Effector CD8-positive, alpha-beta T cell (primary cell): ENCODE measurements around the gene SLC9C1.

Source experiments
- DNase-seq: peaks from one replicate; lab custom pipeline; 2025; lab: John Stamatoyannopoulos, UW

SLC9C1 gene

GRCh38 chr3:112131111-112131510 is 162.9 kb downstream of the SLC9C1 start:
- DNase-seq, result no peak

- DNase-seq, result no peak
Observed at GRCh38 chr3:112130638-112130993, 163.4 kb downstream of the SLC9C1 start.

DNA sequence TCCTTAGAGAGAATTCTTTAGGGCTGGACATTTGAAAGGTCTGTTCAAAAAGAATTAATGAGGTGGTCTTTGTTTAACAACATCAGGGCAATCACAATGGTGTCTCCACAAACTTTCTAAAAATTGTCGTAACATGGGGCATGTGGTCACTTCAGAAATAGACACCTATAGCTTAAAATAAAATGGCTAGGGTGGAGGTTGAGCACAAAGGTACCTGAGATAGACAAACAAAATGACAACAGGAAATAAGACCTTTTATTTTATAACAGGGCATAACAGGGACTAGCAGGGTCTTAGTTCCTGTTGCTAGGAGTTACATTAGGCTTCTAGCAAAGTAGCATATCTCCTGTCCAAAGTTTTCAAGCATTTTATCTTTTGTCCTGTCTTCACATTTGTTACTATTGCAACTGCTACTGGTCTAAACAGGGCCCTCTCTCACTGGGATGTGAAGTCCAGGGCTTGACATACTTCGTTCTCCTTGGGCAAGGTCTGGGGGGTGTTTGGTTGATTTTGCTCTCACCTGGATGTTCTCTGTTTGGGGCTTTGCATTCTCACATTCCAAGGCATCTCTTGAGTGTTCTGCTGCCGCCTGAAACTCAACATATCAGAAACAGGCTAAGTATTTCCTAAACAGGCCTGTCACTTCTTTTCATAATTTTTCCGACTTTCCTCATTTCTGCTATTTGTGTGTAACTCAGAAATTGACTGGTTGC is 163.9 kb downstream of the SLC9C1 start:
- DNase-seq, result no peak

GRCh38 chr3:112128843-112129727 is 164.9 kb downstream of the SLC9C1 start:
- DNase-seq, result no peak

DNA sequence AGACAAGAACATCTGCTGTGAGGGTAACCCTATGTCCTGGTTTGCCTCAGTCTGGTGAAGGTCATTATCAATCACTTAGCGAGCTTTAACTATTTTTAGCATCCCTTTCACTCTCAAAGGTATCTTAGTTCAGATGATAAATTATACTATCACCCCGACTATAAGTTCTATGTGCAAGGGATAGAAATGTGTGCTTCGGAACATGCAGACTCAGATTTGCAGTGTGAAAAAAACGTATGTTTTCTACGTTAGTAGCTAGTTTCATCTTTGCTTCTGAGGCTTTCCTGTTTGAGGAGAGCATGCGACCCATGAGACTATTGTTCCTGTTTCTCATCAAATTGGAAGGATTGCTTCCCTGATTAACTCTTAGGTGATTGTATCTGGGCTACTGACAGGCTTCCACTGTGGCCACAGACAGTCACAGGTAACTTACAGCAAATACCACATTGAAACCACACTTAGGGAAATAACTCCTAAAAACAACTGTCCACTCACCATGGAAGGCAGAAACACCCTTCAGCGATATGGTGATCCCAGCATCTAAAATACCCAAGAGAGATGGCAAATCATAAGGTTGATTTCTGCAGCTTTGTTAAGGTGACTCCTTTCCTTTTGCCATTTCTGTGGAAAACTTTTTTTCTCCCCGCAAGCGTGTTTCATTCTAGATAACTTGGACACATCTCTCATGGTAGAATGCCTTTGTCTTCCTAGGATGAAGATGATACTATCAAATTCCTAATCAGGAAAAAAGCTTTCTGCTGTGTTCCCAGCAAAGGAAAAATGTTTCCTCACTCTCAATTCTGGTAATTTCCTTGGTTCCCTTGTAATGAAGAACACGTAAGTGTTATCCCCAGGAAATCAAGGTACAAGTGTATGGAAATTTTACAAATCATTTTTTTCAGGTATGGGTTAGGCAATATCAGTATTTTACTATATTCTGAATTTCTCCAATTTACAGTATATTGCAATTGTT is 166.2 kb downstream of the SLC9C1 start:
- DNase-seq, result no peak

GRCh38 chr3:112126511-112126911 is 167.5 kb downstream of the SLC9C1 start:
- no peak for DNase-seq

DNA sequence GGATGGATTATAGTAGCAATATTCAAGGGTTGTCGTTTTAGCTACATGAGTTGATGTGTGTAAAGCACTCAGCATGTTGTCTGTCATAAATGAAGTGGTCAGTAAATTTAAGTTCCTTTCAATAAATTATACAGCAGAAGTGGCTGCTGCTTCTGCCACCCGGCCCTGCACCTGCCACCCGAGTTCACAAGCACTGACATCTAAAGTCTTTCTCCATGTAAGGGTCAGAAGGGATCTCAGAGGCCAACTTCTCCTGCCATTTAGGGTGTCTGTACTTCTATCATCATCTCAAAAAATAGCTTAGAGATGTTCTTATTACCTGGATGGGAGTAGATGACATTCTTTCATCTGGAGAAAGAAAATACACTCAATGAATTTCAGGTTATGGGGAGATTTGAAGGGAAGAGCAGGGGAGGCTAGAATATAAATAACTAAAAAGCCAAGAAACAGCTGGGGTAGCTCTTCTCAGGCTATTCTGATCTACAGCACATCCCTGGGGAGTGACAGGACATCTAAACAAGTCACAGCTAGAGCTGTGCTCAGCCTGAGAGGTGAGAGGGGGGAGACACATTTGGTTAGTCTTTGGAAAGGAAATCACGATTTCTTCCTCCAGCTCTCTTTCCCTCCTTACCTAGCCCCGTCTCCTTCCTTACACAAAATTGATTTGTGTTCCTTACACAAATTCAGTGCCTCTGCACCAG is 169.0 kb downstream of the SLC9C1 start:
- DNase-seq, result no peak

DNA sequence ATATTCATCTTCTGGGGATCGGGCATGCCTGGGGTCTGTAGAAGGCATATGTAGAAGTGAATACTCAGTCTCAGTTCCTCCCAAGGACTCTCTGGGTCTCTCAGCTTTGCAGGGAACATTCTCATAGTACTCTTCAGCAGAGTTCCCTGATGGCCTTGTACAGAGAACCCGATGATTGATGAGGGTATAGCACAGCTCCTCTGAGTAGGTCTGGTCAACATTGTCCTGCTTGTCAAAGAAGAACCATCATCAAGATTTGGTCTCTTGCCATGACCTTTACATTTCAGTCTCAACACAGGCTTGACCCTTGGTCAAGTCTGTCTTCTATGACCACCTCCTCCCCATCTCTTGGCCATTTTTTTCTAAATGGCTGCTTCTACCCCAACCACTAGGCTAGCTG is 170.5 kb downstream of the SLC9C1 start:
- DNase-seq, result no peak

GRCh38 chr3:112122870-112123269 is 171.1 kb downstream of the SLC9C1 start:
- no peak for DNase-seq

DNA sequence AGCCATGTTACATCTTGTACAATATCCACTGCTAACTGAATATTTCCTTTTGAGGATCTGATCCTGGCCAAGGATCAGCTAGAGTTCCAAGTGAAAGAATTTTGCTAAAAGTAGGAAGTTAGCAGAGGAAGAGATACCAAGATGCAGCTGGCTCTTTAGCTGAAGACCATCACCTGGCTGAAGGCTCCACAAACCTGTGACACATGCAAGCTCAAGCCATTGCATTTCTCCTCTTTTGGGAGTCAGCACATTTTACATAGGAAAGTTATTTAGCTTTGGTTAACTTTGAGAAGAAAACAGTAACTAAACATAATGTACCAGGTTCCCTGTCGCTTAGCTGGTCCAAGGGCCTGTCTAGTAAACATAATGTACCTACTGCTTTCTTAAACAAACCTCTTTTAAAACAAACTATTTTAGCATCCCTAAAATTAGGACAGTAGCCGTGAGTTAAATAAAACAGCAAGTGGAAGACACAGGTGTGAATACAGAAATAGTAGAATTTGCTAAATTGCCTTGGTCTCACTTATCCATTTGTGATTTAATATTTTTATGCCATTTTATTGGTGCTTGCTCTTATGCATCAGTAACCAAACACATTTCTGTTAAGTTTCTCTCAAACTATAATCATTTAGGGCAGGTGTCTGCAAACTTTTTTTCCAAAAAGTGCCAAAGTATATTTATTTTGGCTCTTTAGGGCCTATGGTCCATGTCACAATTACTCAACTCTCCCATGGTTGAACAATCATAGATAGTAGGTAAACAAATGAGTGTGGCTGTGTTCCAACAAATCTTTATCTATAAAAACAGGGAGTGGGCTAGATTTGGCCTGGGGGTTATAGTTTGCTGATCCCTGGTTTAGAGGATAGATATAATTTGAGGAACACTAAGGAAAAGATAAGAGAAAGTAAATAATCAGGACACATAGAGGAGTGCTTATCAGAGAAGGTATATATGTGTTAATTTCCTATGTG is 172.2 kb downstream of the SLC9C1 start:
- DNase-seq, result no peak

GRCh38 chr3:112119962-112120836 is 173.8 kb downstream of the SLC9C1 start:
- no peak for DNase-seq

DNA sequence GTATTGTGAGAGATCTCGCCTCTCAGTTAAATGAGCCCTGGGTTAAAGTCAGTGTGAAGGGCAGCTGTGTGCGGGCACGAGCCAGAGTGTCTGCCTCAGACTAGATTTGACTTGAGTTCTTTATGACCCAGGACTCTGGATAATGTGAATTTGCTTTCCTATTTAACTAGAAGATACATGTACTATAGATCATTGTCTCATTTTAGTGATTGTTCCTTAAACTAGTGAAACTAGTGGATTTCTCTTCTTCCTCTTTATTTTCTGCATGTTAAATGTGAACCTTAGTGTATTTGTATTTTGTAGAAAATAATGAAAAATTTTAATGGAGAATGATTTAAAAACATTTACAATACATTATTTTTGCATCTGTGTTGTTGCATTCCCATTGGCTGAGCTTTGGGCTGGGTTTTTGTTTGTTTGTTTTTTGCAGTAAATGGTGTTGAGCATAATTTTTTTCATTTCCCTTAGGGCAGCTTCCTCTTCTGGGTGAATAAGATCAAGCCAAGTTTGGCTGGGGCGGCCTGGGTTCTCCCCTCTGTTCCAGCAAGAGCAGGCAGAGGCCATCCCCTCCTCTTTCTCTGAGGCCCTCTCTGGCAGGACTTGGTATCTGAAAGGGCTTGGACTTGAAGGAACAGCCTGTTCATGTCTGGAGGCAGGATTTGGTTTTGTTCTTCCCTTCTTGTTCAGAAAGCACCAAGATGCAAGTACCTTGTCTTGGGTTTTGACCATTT is 176.0 kb downstream of the SLC9C1 start:
- DNase-seq, result no peak

GRCh38 chr3:112117415-112117814 is 176.6 kb downstream of the SLC9C1 start:
- DNase-seq, result no peak

DNA sequence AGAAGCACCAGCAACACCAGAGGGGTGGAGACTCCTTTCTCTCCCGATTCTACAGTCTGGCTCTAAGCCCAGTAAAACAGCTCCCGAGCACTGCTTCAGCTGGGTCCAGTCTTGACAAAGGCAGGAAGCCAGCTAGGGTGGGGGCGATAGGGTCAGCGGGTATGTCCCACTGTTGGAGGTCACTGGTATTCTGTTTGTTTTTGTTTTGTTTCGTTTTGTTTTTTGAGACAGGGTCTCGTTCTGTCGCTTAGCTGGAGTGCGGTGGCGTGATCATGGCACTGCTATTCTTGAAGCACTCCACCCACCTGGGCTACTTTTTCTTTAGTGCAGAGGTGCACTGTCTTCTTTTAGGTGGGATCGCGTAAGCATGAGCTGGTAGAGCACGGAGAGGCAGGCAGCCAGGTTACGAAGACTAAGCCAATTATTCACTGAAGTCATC is 177.2 kb downstream of the SLC9C1 start:
- no peak for DNase-seq

DNA sequence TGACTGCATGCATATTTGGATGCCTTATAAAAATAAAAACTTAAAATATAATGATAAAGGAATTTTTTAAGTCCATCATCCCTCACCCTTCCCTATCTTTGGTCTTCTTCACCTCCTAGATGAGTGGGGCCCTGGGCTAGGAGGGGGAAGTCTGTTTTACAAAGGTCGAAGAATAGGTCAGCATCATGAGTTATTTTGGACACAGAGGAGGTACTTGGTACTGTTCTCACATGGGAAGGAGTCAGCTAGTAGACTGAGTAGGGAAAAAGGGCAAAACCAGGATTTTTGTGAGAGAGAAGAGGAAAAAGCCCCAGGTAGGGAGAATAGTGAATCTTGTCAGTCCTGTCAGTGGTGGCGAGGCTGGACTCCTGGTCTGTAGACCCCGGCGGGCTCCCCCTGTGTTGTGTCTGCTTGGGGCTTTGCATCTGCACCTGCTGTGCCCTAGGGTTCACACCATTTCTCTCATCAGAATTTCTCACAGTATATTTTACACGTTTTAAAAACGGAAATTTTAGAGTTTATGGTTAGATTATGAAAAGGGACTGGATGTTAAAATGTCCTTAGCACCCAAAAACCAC is 178.1 kb downstream of the SLC9C1 start:
- DNase-seq, result no peak

- no peak for DNase-seq
Observed at GRCh38 chr3:112115161-112115739, 178.8 kb downstream of the SLC9C1 start.

- DNase-seq, result no peak
Observed at GRCh38 chr3:112114576-112115160, 179.3 kb downstream of the SLC9C1 start.
